Adrenal gland (tissue), 12 donors: Measurements from ENCODE around the gene SESN1. TPM values are rescaled to one million over a fixed set of nuclear protein-coding genes. Genes with fewer than 3 reads are reported as not detected.

Source experiments
- DNase-seq, 7 donors: peaks; one replicate each; pipeline ENCODE4 v3.0.0-alpha.2; 2019 to 2020
- H3K27ac ChIP-seq, 5 donors: fragments of 200-600 bp; sonication (generic) in 4 of 5; 1 replicate in 3 of 5; 2 replicates in 2 of 5; pipeline versions ENCODE4 v1.5.1 to v1.8.0; 2016 to 2020; ENCODE audit warnings: mild to moderate bottlenecking in 1 of 5
- H3K27me3 ChIP-seq: fragments of 200-600 bp; 2 replicates; pipeline ENCODE4 v1.8.0; 2021
- H3K36me3 ChIP-seq, 2 donors: fragments of 200-600 bp; replicated peaks in 1 of 2; 1 replicate in 1 of 2; 2 replicates in 1 of 2; pipeline versions ENCODE4 v1.5.1 to v1.8.0; 2018 to 2022
- H3K4me1 ChIP-seq, 2 donors: fragments of 200-600 bp; replicated peaks in 1 of 2; 1 replicate in 1 of 2; 2 replicates in 1 of 2; pipeline versions ENCODE4 v1.5.1 to v1.8.0; 2018 to 2021
- H3K4me3 ChIP-seq, 4 donors: fragments of 200-600 bp; sonication (generic) in 3 of 4; one replicate each; pipeline ENCODE4 v1.5.1; 2016 to 2018
- H3K9me3 ChIP-seq, 3 donors: fragments of 200-600 bp; sonication (generic) in 1 of 3; replicated peaks in 1 of 3; 1 replicate in 2 of 3; 2 replicates in 1 of 3; pipeline versions ENCODE4 v1.5.1 to v1.8.0; 2016 to 2021
- POLR2A ChIP-seq, 2 donors: fragments of 450-650 bp; IDR thresholded peaks; one replicate each; pipeline ENCODE4 v1.6.1; 2017; ENCODE audit warnings: antibody characterized with exemption in 2 of 2, mild to moderate bottlenecking in 2 of 2, moderate library complexity in 1 of 2
- WGBS, 4 donors: extraction: QIAGEN DNeasy Blood & Tissue Kit in 2 of 4; methylation state at CpG; one replicate each; pipeline versions ENCODE4 v1.1.5 to v1.1.7; 2013 to 2017; 5-methylcytosine and 5-hydroxymethylcytosine counted together
- intact Hi-C, 2 donors: fragments of 100-400 bp; cut with DNase I; formaldehyde crosslinking; loops; one replicate each; pipeline versions ENCODE4 v1.14.1 to v1.15.0; 2022 to 2023
- polyA plus RNA-seq, 3 donors: library from polyadenylated mRNA; stranded (reverse); fragments of 200-250 nt in 2 of 3; fragments of 350-450 nt in 1 of 3; fragmentation: Illumina TruSeq in 1 of 3; extraction: RNeasy Lipid Tissue Mini Kit (QIAGEN cat#74804) in 1 of 3; gene quantifications; one replicate each; pipeline ENCODE4 v1.2.3, GENCODE V29; 2013 to 2014
- total RNA-seq, 9 donors: library from RNA; depleted of rRNA in 4 of 9; stranded (reverse); fragments of >200 nt in 4 of 9; fragments of 120-200 nt in 1 of 9; fragmentation: NEBNext Ultra II Directional in 1 of 9; extraction: Animal tissue kit (Norgen Biotek cat#: 25700) in 1 of 9; gene quantifications; one replicate each; pipeline versions ENCODE4 v1.1.0 to v1.2.4, GENCODE V29; 2013 to 2023
- TF ChIP-seq, protein P1 (sequence below), 6 experiments: fragments of 450-650 bp in 4 of 6; fragments of 200-600 bp in 2 of 6; sonication (generic) in 1 of 6; IDR thresholded peaks; 1 replicate in 5 of 6; 2 replicates in 1 of 6; pipeline versions ENCODE4 v1.5.1 to v1.8.0; 2016 to 2021; ENCODE audit warnings: antibody characterized with exemption in 6 of 6, mild to moderate bottlenecking in 2 of 6, moderate library complexity in 1 of 6
- donor health status: healthy with polysubstance abuse.
- donor health status: Bipolar disorder and iron deficiency.
- donor health status: DM: yes; HTN: yes; CAD: no.
- donor health status: DM: no; HTN: no; CAD: no.
- donor health status: DM: no; HTN: no; CAD: no.
- donor health status: DM: yes; HTN: yes; CAD: no.

The SESN1 gene
- total and polyA plus RNA-seq, 12 donors, result 14.2 to 72.7 (median 42.5) TPM

DNA sequence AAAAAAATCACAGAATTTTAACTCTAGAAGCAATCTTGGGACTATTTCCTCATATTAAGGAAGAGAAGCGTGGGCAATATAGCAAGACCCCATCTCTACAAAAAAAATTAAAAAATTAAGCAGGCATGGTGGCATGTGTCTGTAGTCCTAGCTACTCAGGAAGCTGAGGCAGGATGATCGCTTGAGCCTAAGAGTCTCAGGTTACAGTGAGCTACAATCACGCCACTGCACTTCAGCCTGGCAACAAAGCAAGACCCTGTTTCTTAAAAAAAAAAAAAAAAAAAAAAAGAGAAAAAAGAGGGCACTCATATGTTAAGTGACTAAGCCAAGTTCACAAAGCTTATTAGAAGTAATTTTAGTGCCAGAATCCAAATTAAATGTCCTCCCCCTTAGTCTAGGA, 100.8 kb downstream of the SESN1 start:
- WGBS, 4 donors, result 90 to 98% (median 94%) methylated on average over 3 of the region's 3 CpGs
- no peak for DNase-seq
- Histone ChIP-seq H3K36me3 (peaks cover 0 to 81% of the 10 kb centered on the region in 2 donors), H3K9me3 (no peaks in the 10 kb centered on the region), H3K27me3 (no peaks in the 10 kb centered on the region), H3K4me3 (no peak overlapping the region), H3K27ac (no peak overlapping the region), H3K4me1 (peaks cover 0 to 4% of the 10 kb centered on the region in 2 donors)
- TF ChIP-seq POLR2A (IDR thresholded peaks at IDR 0.05), result no peak
- TF ChIP-seq, protein P1, sequence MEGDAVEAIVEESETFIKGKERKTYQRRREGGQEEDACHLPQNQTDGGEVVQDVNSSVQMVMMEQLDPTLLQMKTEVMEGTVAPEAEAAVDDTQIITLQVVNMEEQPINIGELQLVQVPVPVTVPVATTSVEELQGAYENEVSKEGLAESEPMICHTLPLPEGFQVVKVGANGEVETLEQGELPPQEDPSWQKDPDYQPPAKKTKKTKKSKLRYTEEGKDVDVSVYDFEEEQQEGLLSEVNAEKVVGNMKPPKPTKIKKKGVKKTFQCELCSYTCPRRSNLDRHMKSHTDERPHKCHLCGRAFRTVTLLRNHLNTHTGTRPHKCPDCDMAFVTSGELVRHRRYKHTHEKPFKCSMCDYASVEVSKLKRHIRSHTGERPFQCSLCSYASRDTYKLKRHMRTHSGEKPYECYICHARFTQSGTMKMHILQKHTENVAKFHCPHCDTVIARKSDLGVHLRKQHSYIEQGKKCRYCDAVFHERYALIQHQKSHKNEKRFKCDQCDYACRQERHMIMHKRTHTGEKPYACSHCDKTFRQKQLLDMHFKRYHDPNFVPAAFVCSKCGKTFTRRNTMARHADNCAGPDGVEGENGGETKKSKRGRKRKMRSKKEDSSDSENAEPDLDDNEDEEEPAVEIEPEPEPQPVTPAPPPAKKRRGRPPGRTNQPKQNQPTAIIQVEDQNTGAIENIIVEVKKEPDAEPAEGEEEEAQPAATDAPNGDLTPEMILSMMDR (IDR thresholded peaks at IDR 0.05), result no peak
- intact Hi-C loops, result no loop called here

DNA sequence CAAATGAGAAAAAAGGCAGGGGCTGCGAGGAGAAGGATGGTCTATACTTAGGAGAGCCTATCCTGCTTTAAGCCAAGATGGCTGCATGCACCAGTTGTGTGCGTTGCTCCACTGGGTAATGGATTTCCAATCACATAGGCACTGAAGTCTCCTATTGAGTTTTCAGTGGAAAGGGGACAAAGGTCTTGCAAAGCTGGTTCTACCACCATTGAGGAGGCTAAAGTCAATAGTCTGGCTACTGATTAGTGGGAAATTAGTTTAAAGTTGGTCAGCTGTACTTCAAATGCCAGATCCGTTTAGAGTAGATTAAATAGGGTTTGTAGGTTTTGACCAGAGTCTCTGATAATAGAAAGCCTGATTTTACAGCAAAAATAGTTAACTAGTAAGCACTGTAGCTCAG, 104.9 kb downstream of the SESN1 start:
- 86 to 98% (median 94%) methylated on average over 3 of the region's 3 CpGs for WGBS, 4 donors
- Histone ChIP-seq H3K4me1 (no peaks in the 10 kb centered on the region), H3K4me3 (no peak overlapping the region), H3K36me3 (peaks cover 0 to 75% of the 10 kb centered on the region in 2 donors), H3K27me3 (no peaks in the 10 kb centered on the region), H3K27ac (no peak overlapping the region), H3K9me3 (no peaks in the 10 kb centered on the region)
- no peak for TF ChIP-seq POLR2A (IDR thresholded peaks at IDR 0.05)
- TF ChIP-seq, protein P1 (IDR thresholded peaks at IDR 0.05), result no peak
- intact Hi-C loops, result no loop called here
- no peak for DNase-seq

DNA sequence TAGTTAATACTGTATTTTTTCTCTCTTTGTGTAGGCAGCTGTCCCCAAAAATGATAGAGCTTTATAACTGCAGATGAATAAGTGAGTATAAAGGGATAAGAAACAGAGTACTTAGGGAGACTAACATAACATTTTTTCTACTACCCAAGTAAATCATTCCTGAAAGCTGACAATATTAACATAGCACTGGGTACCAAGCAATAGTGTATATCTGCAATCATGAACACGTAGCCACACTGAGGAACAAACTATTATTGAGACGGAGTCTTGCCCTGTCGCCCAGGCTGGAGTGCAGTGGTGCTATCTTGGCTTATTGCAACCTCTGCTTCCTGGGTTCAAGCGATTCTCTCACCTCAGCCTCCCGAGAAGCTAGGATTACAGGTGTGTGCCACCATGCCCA, 105.9 kb downstream of the SESN1 start:
- no peak overlapping the region for H3K27ac ChIP-seq
- 96 to 100% (median 97%) methylated on average over 5 of the region's 5 CpGs for WGBS, 4 donors
- TF ChIP-seq, protein P1 (IDR thresholded peaks at IDR 0.05), result no peak
- no peak for TF ChIP-seq POLR2A (IDR thresholded peaks at IDR 0.05)
- intact Hi-C loops, result no loop called here
- no peak for DNase-seq
- no peak overlapping the region for H3K4me3 ChIP-seq
- no peaks in the 10 kb centered on the region for H3K9me3 ChIP-seq
- H3K27me3 ChIP-seq, result no peaks in the 10 kb centered on the region
- peaks cover 0 to 66% of the 10 kb centered on the region in 2 donors for H3K36me3 ChIP-seq
- no peaks in the 10 kb centered on the region for H3K4me1 ChIP-seq

GRCh38 chr6:108988296-108988695, 106.3 kb downstream of the SESN1 start:
- 93 to 99% (median 97%) methylated on average over 3 of the region's 3 CpGs for WGBS, 4 donors
- Histone ChIP-seq H3K9me3 (no peaks in the 10 kb centered on the region), H3K27ac (no peak overlapping the region), H3K4me3 (no peak overlapping the region), H3K4me1 (no peaks in the 10 kb centered on the region), H3K27me3 (no peaks in the 10 kb centered on the region), H3K36me3 (peaks cover 0 to 61% of the 10 kb centered on the region in 2 donors)
- no peak for DNase-seq
- intact Hi-C loops, result no loop called here
- TF ChIP-seq, protein P1 (IDR thresholded peaks at IDR 0.05), result no peak
- TF ChIP-seq POLR2A (IDR thresholded peaks at IDR 0.05), result no peak
